Uterus (tissue), 2 donors: ENCODE results near the gene CLSTN1.

Experiments used
- POLR2A ChIP-seq, 2 donors: fragments of 450-650 bp; IDR thresholded peaks; one replicate each; pipeline ENCODE4 v1.6.1; 2016; ENCODE audit warnings: antibody characterized with exemption in 2 of 2, mild to moderate bottlenecking in 1 of 2, moderate library complexity in 1 of 2
- TF ChIP-seq, protein P1 (sequence below), 4 experiments: fragments of 200-600 bp in 2 of 4; fragments of 450-650 bp in 2 of 4; sonication (generic) in 2 of 4; IDR thresholded peaks; one replicate each; pipeline ENCODE4 v1.5.1; 2016 to 2019; ENCODE audit warnings: antibody characterized with exemption in 4 of 4, mild to moderate bottlenecking in 2 of 4, moderate library complexity in 1 of 4

DNA sequence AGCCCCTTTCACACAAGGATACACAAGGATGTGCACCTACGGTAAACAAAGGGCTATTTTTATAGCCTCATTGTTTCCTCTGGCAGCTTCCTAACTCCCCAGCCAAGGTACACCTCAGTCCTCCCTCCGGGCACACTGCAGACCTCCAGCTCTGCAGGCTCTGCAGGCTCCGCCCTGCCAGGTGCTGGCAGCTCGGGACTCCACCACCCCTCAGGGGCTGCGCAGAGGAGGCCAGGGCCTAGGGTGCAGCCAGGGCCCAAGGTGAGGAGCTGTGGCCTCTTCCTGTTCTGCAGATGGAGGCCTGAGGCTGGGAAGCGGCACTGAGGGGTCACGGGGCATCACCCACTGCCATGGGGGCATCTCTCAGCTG is 19.8 kb upstream of the CLSTN1 start:
- TF ChIP-seq, protein P1, sequence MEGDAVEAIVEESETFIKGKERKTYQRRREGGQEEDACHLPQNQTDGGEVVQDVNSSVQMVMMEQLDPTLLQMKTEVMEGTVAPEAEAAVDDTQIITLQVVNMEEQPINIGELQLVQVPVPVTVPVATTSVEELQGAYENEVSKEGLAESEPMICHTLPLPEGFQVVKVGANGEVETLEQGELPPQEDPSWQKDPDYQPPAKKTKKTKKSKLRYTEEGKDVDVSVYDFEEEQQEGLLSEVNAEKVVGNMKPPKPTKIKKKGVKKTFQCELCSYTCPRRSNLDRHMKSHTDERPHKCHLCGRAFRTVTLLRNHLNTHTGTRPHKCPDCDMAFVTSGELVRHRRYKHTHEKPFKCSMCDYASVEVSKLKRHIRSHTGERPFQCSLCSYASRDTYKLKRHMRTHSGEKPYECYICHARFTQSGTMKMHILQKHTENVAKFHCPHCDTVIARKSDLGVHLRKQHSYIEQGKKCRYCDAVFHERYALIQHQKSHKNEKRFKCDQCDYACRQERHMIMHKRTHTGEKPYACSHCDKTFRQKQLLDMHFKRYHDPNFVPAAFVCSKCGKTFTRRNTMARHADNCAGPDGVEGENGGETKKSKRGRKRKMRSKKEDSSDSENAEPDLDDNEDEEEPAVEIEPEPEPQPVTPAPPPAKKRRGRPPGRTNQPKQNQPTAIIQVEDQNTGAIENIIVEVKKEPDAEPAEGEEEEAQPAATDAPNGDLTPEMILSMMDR (IDR thresholded peaks at IDR 0.05) = no peak
- TF ChIP-seq POLR2A (IDR thresholded peaks at IDR 0.05) = no peak
